GM12878 (cell line): ENCODE results near the gene BEAN1. TPM values are rescaled to one million over a fixed set of nuclear protein-coding genes. Genes with fewer than 3 reads are reported as not detected.

ENCODE experiments used
- ATF2 ChIP-seq: IDR thresholded peaks from 2 replicates; pipeline ENCODE4 v1.6.1; 2012; ENCODE audit warnings: low read length, inconsistent platforms
- CBFB ChIP-seq: IDR thresholded peaks from 2 replicates; pipeline ENCODE4 v1.6.1; 2016; ENCODE audit warnings: antibody characterized with exemption, low read depth
- E2F4 ChIP-seq: IDR thresholded peaks from 2 replicates; pipeline ENCODE4 v1.6.1; 2012; ENCODE audit warnings: low read depth, low read length, improper control_type of control experiment
- FOXK2 ChIP-seq: fragments of 450-650 bp; IDR thresholded peaks from 2 replicates; pipeline ENCODE4 v1.6.1; 2017; ENCODE audit warnings: mild to moderate bottlenecking, moderate library complexity
- IRF4 ChIP-seq: IDR thresholded peaks from 2 replicates; pipeline ENCODE4 v1.6.1; 2011; ENCODE audit warnings: low read depth, low read length
- JUND ChIP-seq: IDR thresholded peaks from 2 replicates; pipeline ENCODE4 v1.6.1; 2012; ENCODE audit warnings: low read depth, mild to moderate bottlenecking, low read length, improper control_type of control experiment, moderate library complexity
- MXI1 ChIP-seq: fragments of 150-350 bp; IDR thresholded peaks from 2 replicates; pipeline ENCODE4 v1.6.1; 2011; ENCODE audit warnings: low read depth, mild to moderate bottlenecking, inconsistent platforms, low read length, improper control_type of control experiment
- NBN ChIP-seq: fragments of 450-650 bp; IDR thresholded peaks from 2 replicates; pipeline ENCODE4 v1.6.1; 2016
- NFIC ChIP-seq: IDR thresholded peaks from 2 replicates; pipeline ENCODE4 v1.6.1; 2012; ENCODE audit warnings: low read depth, mild to moderate bottlenecking, inconsistent platforms, low read length, moderate library complexity
- NFXL1 ChIP-seq: fragments of 450-650 bp; IDR thresholded peaks from 2 replicates; pipeline ENCODE4 v1.6.1; 2017; ENCODE audit warnings: antibody characterized with exemption, mild to moderate bottlenecking, borderline replicate concordance
- PAX5 ChIP-seq: IDR thresholded peaks from 2 replicates; pipeline ENCODE4 v1.6.1; 2011; ENCODE audit warnings: low read depth, low read length, borderline replicate concordance
- RAD21 ChIP-seq: IDR thresholded peaks from 2 replicates; pipeline ENCODE4 v1.6.1; 2011; ENCODE audit warnings: mild to moderate bottlenecking, low read depth, low read length, moderate library complexity; ENCODE audit not compliant: insufficient read depth
- RAD51 ChIP-seq: fragments of 450-650 bp; IDR thresholded peaks from 2 replicates; pipeline ENCODE4 v1.6.1; 2016; ENCODE audit warnings: moderate library complexity, mild to moderate bottlenecking, inconsistent platforms
- RB1 ChIP-seq: fragments of 450-650 bp; formaldehyde crosslinking; IDR thresholded peaks from 2 replicates; pipeline ENCODE4 v1.6.1; 2017; ENCODE audit warnings: mild to moderate bottlenecking, borderline replicate concordance
- RELA ChIP-seq: fragments of 450-650 bp; IDR thresholded peaks from 2 replicates; pipeline ENCODE4 v1.8.0; 2014; ENCODE audit warnings: borderline replicate concordance; ENCODE audit not compliant: partially characterized antibody
- SKIL ChIP-seq: fragments of 450-650 bp; IDR thresholded peaks from 2 replicates; pipeline ENCODE4 v1.6.1; 2017; ENCODE audit warnings: mild to moderate bottlenecking, low read depth, inconsistent platforms; ENCODE audit not compliant: poor library complexity, severe bottlenecking
- STAT3 ChIP-seq: IDR thresholded peaks from 2 replicates; pipeline ENCODE4 v1.6.1; 2011; ENCODE audit warnings: low read depth, low read length, improper control_type of control experiment
- TBL1XR1 ChIP-seq: IDR thresholded peaks from 2 replicates; pipeline ENCODE4 v1.6.1; 2012; ENCODE audit warnings: low read depth, low read length, improper control_type of control experiment
- TCF3 ChIP-seq: IDR thresholded peaks from 2 replicates; pipeline ENCODE4 v1.6.1; 2012; ENCODE audit warnings: low read depth, mild to moderate bottlenecking, low read length, borderline replicate concordance; ENCODE audit not compliant: insufficient read depth
- ZNF217 ChIP-seq: fragments of 450-650 bp; IDR thresholded peaks from 2 replicates; pipeline ENCODE4 v1.6.1; 2017; ENCODE audit warnings: antibody characterized with exemption, mild to moderate bottlenecking
- polyA plus RNA-seq, 11 experiments: library from polyadenylated mRNA; depleted of rRNA in 4 of 11; unstranded in 6 of 11; stranded (reverse) in 5 of 11; fragments of >200 nt; fragmentation: Nextera tagmentation in 4 of 11; fragmentation: Illumina TruSeq in 1 of 11; extraction: Ambion mirVana in 4 of 11; extraction: Trizol in 1 of 11; gene quantifications; 1 replicate in 1 of 11; 2 replicates in 10 of 11; pipeline versions ENCODE4 v1.2.1 to v1.2.3, GENCODE V29; 2011 to 2016; ENCODE audit warnings: inconsistent platforms in 2 of 11, missing spikeins in 2 of 11, low read depth in 1 of 11
- total RNA-seq, 4 experiments: library from RNA; depleted of rRNA in 3 of 4; stranded (reverse); fragments of >200 nt in 3 of 4; fragmentation: Illumina TruSeq in 1 of 4; extraction: Trizol in 1 of 4; gene quantifications; 2 replicates each; pipeline versions ENCODE4 v1.2.1 to v1.2.3, GENCODE V29; 2013 to 2021
- TF ChIP-seq, protein P1 (sequence below): IDR thresholded peaks from 2 replicates; pipeline ENCODE4 v1.6.1; 2011; ENCODE audit warnings: low read depth, low read length, improper control_type of control experiment, borderline replicate concordance
- TF ChIP-seq, protein P2 (sequence below): fragments of 450-650 bp; formaldehyde crosslinking; IDR thresholded peaks from 2 replicates; pipeline ENCODE4 v1.4.0; 2022; ENCODE audit warnings: mild to moderate bottlenecking, moderate library complexity

BEAN1 gene
- total and polyA plus RNA-seq, 10 of the 15 experiments (the other 5 are each of a cell fraction or from before 2014, with no cell fraction given), result not detected

GRCh38 chr16:66516808-66517585, 89.9 kb downstream of the BEAN1 start (continued):
- peak; percentile 79 for TF ChIP-seq NBN
- TF ChIP-seq NFIC, result peak; percentile 94
- peak; percentile 85 for TF ChIP-seq RAD51
- TF ChIP-seq ATF2, result peak; percentile 97
- peak; percentile 84; the same call in 1 of the 2 replicates for TF ChIP-seq ZNF217
- no peak for TF ChIP-seq FOXK2
- TF ChIP-seq CBFB, result peak; percentile 89; the same call in 1 of the 2 replicates
- TF ChIP-seq NFXL1, result no peak
- peak; percentile 91 for TF ChIP-seq MXI1
- 0 out of 2 replicates have a peak, but pooled peaks have one; percentile 0 for TF ChIP-seq RAD21
- TF ChIP-seq RELA, result peak; percentile 81
- TF ChIP-seq, protein P1, sequence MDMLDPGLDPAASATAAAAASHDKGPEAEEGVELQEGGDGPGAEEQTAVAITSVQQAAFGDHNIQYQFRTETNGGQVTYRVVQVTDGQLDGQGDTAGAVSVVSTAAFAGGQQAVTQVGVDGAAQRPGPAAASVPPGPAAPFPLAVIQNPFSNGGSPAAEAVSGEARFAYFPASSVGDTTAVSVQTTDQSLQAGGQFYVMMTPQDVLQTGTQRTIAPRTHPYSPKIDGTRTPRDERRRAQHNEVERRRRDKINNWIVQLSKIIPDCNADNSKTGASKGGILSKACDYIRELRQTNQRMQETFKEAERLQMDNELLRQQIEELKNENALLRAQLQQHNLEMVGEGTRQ, result peak; percentile 58
- TF ChIP-seq RB1, result no peak
- peak; percentile 95 for TF ChIP-seq TBL1XR1
- peak; percentile 71; the same call in 1 of the 2 replicates for TF ChIP-seq IRF4
- no peak for TF ChIP-seq E2F4
- 0 out of 2 replicates have a peak, but pooled peaks have one; percentile 61 for TF ChIP-seq TCF3
- peak; percentile 65; the same call in 1 of the 2 replicates for TF ChIP-seq STAT3
- TF ChIP-seq SKIL, result peak; percentile 77
- peak; percentile 69; the same call in 1 of the 2 replicates for TF ChIP-seq JUND
- TF ChIP-seq, protein P2, sequence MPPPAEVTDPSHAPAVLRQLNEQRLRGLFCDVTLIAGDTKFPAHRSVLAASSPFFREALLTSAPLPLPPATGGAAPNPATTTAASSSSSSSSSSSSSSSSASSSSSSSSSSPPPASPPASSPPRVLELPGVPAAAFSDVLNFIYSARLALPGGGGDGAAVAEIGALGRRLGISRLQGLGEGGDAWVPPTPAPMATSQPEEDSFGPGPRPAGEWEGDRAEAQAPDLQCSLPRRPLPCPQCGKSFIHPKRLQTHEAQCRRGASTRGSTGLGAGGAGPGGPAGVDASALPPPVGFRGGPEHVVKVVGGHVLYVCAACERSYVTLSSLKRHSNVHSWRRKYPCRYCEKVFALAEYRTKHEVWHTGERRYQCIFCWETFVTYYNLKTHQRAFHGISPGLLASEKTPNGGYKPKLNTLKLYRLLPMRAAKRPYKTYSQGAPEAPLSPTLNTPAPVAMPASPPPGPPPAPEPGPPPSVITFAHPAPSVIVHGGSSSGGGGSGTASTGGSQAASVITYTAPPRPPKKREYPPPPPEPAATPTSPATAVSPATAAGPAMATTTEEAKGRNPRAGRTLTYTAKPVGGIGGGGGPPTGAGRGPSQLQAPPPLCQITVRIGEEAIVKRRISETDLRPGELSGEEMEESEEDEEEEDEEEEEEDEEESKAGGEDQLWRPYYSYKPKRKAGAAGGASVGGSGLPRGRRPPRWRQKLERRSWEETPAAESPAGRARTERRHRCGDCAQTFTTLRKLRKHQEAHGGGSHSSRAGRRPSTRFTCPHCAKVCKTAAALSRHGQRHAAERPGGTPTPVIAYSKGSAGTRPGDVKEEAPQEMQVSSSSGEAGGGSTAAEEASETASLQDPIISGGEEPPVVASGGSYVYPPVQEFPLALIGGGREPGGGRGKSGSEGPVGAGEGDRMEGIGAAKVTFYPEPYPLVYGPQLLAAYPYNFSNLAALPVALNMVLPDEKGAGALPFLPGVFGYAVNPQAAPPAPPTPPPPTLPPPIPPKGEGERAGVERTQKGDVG, result no peak
- peak; percentile 100 for TF ChIP-seq PAX5
